ENCODE data around the gene FGD4.

- TF ChIP-seq EZH2phosphoT487 (IDR thresholded peaks at IDR 0.05; ENCODE audit: borderline replicate concordance), result no peak
- TF ChIP-seq CTCF (conservative IDR thresholded peaks at IDR 0.05; ENCODE audit: low read length), result no peak
These were observed 204.5 kb downstream of the FGD4 start for GRCh38 chr12:32603858-32604257.
